ENCODE results near the gene HRH1.
"Not testable (repeated sequence)": the region's sequence is repeated elsewhere in the genome, so short reads cannot be mapped to it uniquely, and the experiment has no call there.

The HRH1 gene, protein sequence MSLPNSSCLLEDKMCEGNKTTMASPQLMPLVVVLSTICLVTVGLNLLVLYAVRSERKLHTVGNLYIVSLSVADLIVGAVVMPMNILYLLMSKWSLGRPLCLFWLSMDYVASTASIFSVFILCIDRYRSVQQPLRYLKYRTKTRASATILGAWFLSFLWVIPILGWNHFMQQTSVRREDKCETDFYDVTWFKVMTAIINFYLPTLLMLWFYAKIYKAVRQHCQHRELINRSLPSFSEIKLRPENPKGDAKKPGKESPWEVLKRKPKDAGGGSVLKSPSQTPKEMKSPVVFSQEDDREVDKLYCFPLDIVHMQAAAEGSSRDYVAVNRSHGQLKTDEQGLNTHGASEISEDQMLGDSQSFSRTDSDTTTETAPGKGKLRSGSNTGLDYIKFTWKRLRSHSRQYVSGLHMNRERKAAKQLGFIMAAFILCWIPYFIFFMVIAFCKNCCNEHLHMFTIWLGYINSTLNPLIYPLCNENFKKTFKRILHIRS

GRCh38 chr3:11154036-11154952, at the start of gene HRH1:
TSS of gene HRH1 (plus strand) at chr3:11154493. CDS start at chr3:11259038, 104,545 bp downstream.
- TF ChIP-seq SP1 (IDR thresholded peaks at IDR 0.05) (no peak), L3MBTL2 (conservative IDR thresholded peaks at IDR 0.05) (peak; percentile 48)
- POLR2A ChIA-PET: no interaction called here
- CTCF ChIA-PET: interaction anchor here (0.6 to 1.4 kb wide), 4 partner anchors 10 to 1017 kb away, joined by 3 to 6 read pairs (median 4); no protein-coding TSS in a partner anchor
- DNase-seq (ENCODE audit: extremely low spot score): peak; percentile 43

DNA sequence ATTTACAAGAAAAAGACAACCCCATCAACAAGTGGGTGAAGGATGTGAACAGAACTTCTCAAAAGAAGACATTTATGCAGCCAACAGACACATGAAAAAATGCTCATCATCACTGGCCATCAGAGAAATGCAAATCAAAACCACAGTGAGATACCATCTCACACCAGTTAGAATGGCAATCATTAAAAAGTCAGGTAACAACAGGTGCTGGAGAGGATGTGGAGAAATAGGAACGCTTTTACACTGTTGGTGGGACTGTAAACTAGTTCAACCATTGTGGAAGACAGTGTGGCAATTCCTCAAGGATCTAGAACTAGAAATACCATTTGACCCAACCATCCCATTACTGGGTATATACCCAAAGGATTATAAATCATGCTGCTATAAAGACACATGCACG, 41.0 kb upstream of the HRH1 start:
- DNase-seq (ENCODE audit: extremely low spot score); POLR2A ChIA-PET; CTCF ChIA-PET: not testable (repeated sequence)

GRCh38 chr3:11115548-11115947, 38.7 kb upstream of the HRH1 start:
- CTCF ChIA-PET: interaction anchor here (0.6 kb wide), 2 partner anchors 43 to 142 kb away, joined by 3 read pairs; no protein-coding TSS in a partner anchor
- no peak for DNase-seq (ENCODE audit: extremely low spot score)
- TF ChIP-seq SUZ12 (IDR thresholded peaks at IDR 0.05) (no peak), L3MBTL2 (conservative IDR thresholded peaks at IDR 0.05) (no peak), ARNT (IDR thresholded peaks at IDR 0.05) (no peak), ZNF384 (IDR thresholded peaks at IDR 0.05) (no peak), SP1 (IDR thresholded peaks at IDR 0.05) (no peak)
- POLR2A ChIA-PET: no interaction called here

DNA sequence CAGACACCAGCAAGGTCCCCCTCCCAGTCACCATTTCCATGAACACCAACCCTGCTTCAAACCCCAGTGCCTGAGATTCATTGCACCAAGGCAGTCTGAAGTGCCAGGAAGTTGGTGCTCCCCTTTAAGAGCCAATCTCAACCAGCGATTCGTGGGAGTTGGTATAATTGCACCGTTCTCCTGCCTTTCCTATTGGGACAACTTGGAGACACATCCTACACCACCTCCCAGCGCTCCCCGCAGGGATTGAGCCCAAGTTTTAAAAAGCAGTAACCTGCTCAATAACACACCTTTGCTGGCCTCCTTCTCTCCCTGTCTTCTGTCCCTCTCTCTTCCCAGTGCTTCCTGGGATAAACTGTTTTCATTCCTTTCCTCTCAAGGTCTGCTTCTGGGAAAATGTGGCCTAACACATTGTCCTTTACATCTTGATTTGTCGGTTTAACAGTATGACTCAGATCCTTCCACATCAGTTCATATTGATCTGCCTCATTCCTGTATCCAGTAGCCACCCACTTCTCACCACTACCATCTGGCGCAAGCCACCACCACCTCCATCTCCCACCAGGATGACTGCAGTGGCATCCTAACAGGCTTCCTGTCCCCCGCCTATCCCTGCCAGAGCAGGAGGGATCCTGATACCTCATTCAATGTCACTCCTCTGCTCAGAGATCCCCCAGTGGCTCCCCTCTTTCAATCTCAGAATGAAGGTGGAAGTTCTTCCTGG, 37.8 kb upstream of the HRH1 start:
- TF ChIP-seq FOXK2 (IDR thresholded peaks at IDR 0.05) (no peak), BHLHE40 (IDR thresholded peaks at IDR 0.05; ENCODE audit: borderline replicate concordance) (no peak), CTBP1 (IDR thresholded peaks at IDR 0.05; ENCODE audit: borderline replicate concordance) (no peak), ELF4 (IDR thresholded peaks at IDR 0.05) (no peak), SUZ12 (IDR thresholded peaks at IDR 0.05) (no peak), FOXM1 (IDR thresholded peaks at IDR 0.05; ENCODE audit: borderline replicate concordance) (no peak), NFRKB (IDR thresholded peaks at IDR 0.05) (no peak), ARNT (IDR thresholded peaks at IDR 0.05) (no peak), HDGF (IDR thresholded peaks at IDR 0.05; ENCODE audit: borderline replicate concordance) (no peak)
- ChIA-PET CTCF (no interaction called here), POLR2A (no interaction called here)
- no peak for DNase-seq (ENCODE audit: extremely low spot score)

DNA sequence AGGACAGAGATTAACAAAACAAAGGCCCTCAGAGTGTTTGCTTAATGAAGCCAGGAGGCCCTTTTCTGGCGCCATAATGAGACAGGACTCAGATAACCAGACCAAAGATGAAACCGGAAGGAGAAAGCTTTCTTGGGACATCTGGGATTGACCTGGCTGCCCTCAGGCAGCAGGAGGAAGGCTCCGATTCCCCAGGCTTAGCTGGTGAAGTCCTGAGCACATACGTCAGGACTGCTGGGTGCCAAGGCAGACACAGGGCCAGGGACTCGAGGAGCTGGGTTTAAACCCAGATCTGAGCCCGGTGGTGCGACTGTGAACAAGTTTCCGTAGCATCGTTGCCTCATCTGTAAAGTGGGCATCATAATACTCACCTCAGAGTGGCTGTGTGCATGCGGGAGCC, 36.7 kb upstream of the HRH1 start:
- ChIA-PET POLR2A (no interaction called here), CTCF (no interaction called here)
- no peak for TF ChIP-seq FOXA1 (IDR thresholded peaks at IDR 0.05)
- no peak for TF ChIP-seq CTBP1 (IDR thresholded peaks at IDR 0.05; ENCODE audit: borderline replicate concordance)
- TF ChIP-seq FOXM1 (IDR thresholded peaks at IDR 0.05; ENCODE audit: borderline replicate concordance): no peak
- TF ChIP-seq, protein P1, sequence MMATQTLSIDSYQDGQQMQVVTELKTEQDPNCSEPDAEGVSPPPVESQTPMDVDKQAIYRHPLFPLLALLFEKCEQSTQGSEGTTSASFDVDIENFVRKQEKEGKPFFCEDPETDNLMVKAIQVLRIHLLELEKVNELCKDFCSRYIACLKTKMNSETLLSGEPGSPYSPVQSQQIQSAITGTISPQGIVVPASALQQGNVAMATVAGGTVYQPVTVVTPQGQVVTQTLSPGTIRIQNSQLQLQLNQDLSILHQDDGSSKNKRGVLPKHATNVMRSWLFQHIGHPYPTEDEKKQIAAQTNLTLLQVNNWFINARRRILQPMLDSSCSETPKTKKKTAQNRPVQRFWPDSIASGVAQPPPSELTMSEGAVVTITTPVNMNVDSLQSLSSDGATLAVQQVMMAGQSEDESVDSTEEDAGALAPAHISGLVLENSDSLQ (IDR thresholded peaks at IDR 0.05): no peak
- TF ChIP-seq TARDBP (IDR thresholded peaks at IDR 0.05): no peak
- DNase-seq (ENCODE audit: extremely low spot score): no peak

GRCh38 chr3:11118181-11118682, 36.1 kb upstream of the HRH1 start:
- DNase-seq (ENCODE audit: extremely low spot score): no peak
- CTCF ChIA-PET: no interaction called here
- POLR2A ChIA-PET: no interaction called here
- TF ChIP-seq, protein P1 (IDR thresholded peaks at IDR 0.05): no peak
- no peak for TF ChIP-seq TARDBP (IDR thresholded peaks at IDR 0.05)

- CTCF ChIA-PET: no interaction called here
- no peak for TF ChIP-seq SP1 (IDR thresholded peaks at IDR 0.05)
- TF ChIP-seq, protein P1 (IDR thresholded peaks at IDR 0.05): no peak
- TF ChIP-seq HDGF (IDR thresholded peaks at IDR 0.05; ENCODE audit: borderline replicate concordance): no peak
- TF ChIP-seq BHLHE40 (IDR thresholded peaks at IDR 0.05; ENCODE audit: borderline replicate concordance): no peak
- no peak for TF ChIP-seq ARNT (IDR thresholded peaks at IDR 0.05)
- no peak for TF ChIP-seq ELF4 (IDR thresholded peaks at IDR 0.05)
- TF ChIP-seq SUZ12 (IDR thresholded peaks at IDR 0.05): no peak
- no peak for DNase-seq (ENCODE audit: extremely low spot score)
- POLR2A ChIA-PET: no interaction called here
Observed at GRCh38 chr3:11120091-11120805, 34.0 kb upstream of the HRH1 start.

Measured in HEK293T (cell line).